ENCODE data around the gene DDHD1. TPM values are rescaled to one million over a fixed set of nuclear protein-coding genes. Genes with fewer than 3 reads are reported as not detected.

The DDHD1 gene
- total RNA-seq, 1 experiment from 2014 or later = 20.0 TPM

GRCh38 chr14:53113989-53114388, 39.1 kb downstream of the DDHD1 start (continued):
- TF ChIP-seq MYBL2 (CRISPR knock-in tag; IDR thresholded peaks at IDR 0.05) (no peak), CREM (CRISPR knock-in tag; IDR thresholded peaks at IDR 0.05) (no peak), ZNF671 (CRISPR knock-in tag; IDR thresholded peaks at IDR 0.05) (no peak), ZNF219 (CRISPR knock-in tag; IDR thresholded peaks at IDR 0.05; ENCODE audit: borderline replicate concordance) (no peak), ERG (CRISPR knock-in tag; IDR thresholded peaks at IDR 0.05) (no peak), ATF1 (CRISPR knock-in tag; IDR thresholded peaks at IDR 0.05) (no peak)

- Mint-ChIP-seq H3K36me3 (peaks cover 2% of the 10 kb centered on the region; the same call in 1 of the 2 replicates), H3K9me3 (peaks cover 10% of the 10 kb centered on the region), H3K27ac (no peak overlapping the region), H3K27me3 (ENCODE audit: low read depth) (no peaks in the 10 kb centered on the region), H3K4me1 (peaks cover 10% of the 10 kb centered on the region), H3K4me3 (no peak overlapping the region)
- ATAC-seq = no peak
- TF ChIP-seq SP1 (CRISPR knock-in tag; conservative IDR thresholded peaks at IDR 0.05) (no peak), ZNF425 (CRISPR knock-in tag; conservative IDR thresholded peaks at IDR 0.05) (no peak), JUN (CRISPR knock-in tag; IDR thresholded peaks at IDR 0.05) (no peak), ATF2 (CRISPR knock-in tag; IDR thresholded peaks at IDR 0.05; ENCODE audit: borderline replicate concordance, low read depth) (no peak), OVOL2 (CRISPR knock-in tag; IDR thresholded peaks at IDR 0.05; ENCODE audit: borderline replicate concordance) (no peak)
- ChIA-PET CTCF (no interaction called here), POLR2A (no interaction called here)
- DNase-seq (ENCODE audit: low spot score) = no peak
Measured at GRCh38 chr14:53110096-53110495, 43.0 kb downstream of the DDHD1 start.

GRCh38 chr14:53109105-53110041, 43.8 kb downstream of the DDHD1 start:
- ATAC-seq (no peak), DNase-seq (ENCODE audit: low spot score) (no peak)
- H3K27me3 Mint-ChIP-seq (ENCODE audit: low read depth) = no peaks in the 10 kb centered on the region
- ChIA-PET CTCF (interaction anchor here (1.4 kb wide), 1 partner anchor 8 kb away, joined by 3 read pairs; no protein-coding TSS in a partner anchor), POLR2A (interaction anchor here (0.5 kb wide), 1 partner anchor 604 kb away, joined by 3 read pairs; no protein-coding TSS in a partner anchor)
- no peak overlapping the region for H3K27ac Mint-ChIP-seq
- peaks cover 2% of the 10 kb centered on the region; the same call in 1 of the 2 replicates for H3K36me3 Mint-ChIP-seq
- H3K9me3 Mint-ChIP-seq = peaks cover 6% of the 10 kb centered on the region; the same call in 1 of the 2 replicates
- no peak for TF ChIP-seq ZNF396 (CRISPR knock-in tag; IDR thresholded peaks at IDR 0.05; ENCODE audit: borderline replicate concordance)
- TF ChIP-seq SMAD3 (CRISPR knock-in tag; IDR thresholded peaks at IDR 0.05; ENCODE audit: borderline replicate concordance) = no peak
- no peak for TF ChIP-seq ZSCAN18 (CRISPR knock-in tag; IDR thresholded peaks at IDR 0.05)
- TF ChIP-seq ZNF138 (CRISPR knock-in tag; conservative IDR thresholded peaks at IDR 0.05) = no peak
- TF ChIP-seq CREM (CRISPR knock-in tag; IDR thresholded peaks at IDR 0.05) = no peak
- TF ChIP-seq FOXP4 (CRISPR knock-in tag; IDR thresholded peaks at IDR 0.05) = no peak
- no peak for TF ChIP-seq ZBTB21 (CRISPR knock-in tag; IDR thresholded peaks at IDR 0.05; ENCODE audit: borderline replicate concordance)
- TF ChIP-seq ARID4B (CRISPR knock-in tag; IDR thresholded peaks at IDR 0.05; ENCODE audit: borderline replicate concordance) = no peak
- TF ChIP-seq EMX1 (CRISPR knock-in tag; IDR thresholded peaks at IDR 0.05) = no peak
- peaks cover 10% of the 10 kb centered on the region for H3K4me1 Mint-ChIP-seq
- H3K4me3 Mint-ChIP-seq = no peak overlapping the region
